Measurements from ENCODE around the gene CD3E.

CD3E gene

DNA sequence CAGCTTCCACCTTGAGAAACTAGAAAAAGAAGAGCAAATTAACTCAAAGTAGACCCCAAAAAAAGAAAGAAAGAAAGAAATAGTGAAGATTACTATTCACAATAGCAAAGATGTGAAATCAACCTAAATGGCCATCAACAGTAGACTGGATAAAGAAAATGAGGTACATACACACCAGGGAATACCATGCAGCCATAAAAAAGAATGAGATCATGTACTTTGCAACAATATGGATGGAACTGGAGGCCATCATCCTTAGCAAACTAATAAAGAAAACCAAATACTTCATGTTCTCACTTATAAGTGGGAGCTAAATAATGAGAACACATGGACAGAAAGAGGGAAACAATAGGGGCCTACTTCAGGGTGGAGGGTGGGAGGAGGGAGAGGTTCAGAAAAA lies 24.2 kb downstream of the CD3E start:
- no peak for DNase-seq

- DNase-seq, result no peak
These were observed 30.2 kb downstream of the CD3E start for GRCh38 chr11:118334745-118335144.

DNA sequence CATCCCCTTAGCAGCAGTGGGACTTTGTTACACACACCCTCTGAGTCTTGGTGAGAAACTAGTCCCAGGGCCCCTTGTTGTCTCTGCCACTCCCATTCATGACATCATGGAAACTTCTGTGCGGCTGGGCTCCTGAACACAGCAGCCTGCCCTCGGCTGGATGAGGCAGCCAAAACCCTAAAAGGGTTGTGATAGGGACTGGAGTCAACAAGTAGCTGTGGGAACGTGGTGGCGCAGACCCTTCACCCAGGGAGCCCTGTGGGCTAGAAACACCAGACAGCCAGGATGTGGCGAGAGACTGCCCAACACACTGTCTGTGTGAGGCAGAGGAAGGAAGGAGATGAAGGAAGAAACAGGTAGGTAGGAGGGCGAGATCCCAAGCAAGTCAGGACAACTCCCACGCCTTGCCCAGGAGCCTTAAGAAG lies 34.1 kb downstream of the CD3E start:
- DNase-seq, result no peak

DNA sequence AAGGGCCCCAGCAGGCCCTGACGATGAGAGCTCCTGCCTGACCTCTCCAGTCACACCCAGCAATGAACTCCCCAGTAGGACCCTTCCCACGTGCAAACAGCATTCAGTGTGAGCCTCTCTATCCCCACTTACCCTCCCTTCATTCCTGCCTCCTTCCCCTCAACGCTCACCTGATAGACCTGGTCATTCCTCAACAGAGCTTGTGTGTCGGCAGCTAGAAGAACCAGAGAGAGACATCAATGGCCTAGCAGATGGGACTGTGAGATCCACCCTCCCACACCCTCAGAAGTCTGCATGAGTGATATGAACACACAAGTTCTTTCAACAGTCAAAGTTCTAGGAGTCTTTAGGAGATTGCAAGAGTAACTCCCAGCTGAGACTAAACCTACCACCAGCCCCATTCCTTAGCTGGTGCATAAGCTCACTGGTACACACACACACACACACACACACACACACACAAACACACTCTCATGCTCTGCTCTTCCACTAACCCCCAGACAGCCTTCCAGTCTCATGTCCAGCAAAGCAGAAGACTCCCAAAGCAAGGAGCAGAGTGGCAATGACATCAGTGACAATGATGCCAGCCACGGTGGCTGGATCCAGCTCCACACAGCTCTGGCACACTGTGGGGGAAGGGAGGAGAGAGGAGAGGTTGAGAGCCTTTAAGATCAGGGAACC lies 34.9 kb downstream of the CD3E start:
- no peak for DNase-seq

- no peak for DNase-seq
These were observed 35.9 kb downstream of the CD3E start for GRCh38 chr11:118340449-118340848.

GRCh38 chr11:118341261-118341660 lies 36.7 kb downstream of the CD3E start:
- no peak for DNase-seq

GRCh38 chr11:118341815-118342489 lies 37.4 kb downstream of the CD3E start:
- DNase-seq, result no peak

DNA sequence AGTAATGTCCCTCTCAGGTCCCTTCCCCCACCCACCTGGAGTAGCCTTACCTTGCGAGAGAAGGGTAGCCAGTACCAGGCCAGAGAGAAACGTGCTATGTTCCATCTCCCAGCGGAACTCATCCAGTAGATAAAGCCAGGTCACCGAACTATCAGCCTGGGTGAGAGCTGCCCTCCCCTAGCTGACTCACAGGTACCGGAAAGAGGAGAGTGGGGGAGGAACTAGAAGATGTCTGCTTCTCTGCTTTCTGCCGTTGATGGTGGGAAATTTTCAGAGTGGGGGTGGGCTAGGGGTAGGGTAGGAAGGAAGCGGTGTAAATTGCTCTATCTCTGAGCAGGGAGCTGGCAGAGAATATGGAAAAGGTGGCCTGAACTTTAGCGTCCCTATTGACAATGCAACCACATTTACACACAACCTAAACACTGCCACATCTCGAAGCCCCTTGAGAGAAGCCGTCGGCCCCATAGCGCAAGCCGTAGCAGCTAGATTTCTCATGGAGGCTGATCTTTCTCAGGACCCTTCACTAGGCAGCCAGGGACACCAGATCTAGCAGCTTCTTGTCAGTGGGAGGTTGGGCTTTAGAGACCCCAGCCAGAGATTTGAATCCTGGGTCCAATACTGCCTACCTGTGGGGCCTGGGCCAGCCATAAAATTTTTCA lies 38.1 kb downstream of the CD3E start, which contains the start of gene CD3D:
Gene CD3D, minus strand, starts transcription at position 203 of the 659 bp plus-strand sequence. Its CDS starts 98 bp downstream, at position 105.
- DNase-seq, result no peak

- DNase-seq, result no peak
These were observed 38.7 kb downstream of the CD3E start for GRCh38 chr11:118343248-118343647.

DNA sequence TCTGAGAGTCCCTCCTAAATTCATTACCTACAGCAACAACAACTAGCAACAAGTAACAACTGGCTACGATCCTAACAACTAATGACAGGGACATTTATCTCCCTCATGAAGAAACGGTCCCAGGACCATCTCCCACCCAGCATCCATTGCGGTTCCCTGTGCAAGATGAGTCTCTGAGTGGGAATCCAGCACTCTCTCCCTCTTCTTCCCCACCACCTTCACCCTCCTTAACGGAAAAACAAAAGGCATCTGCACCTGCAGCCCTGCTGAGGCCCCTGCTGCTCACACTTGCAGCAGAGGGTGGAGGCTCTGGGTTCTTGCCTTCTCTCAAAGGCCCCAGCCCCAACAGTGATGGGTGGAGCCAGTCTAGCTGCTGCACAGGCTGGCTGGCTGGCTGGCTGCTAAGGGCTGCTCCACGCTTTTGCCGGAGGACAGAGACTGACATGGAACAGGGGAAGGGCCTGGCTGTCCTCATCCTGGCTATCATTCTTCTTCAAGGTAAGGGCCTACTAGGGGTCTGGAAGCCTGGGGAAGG lies 39.5 kb downstream of the CD3E start, which contains the start of gene CD3G:
Gene CD3G, plus strand, starts transcription at position 364 of the 535 bp plus-strand sequence. Its CDS starts 80 bp downstream, at position 444.
- no peak for DNase-seq

DNA sequence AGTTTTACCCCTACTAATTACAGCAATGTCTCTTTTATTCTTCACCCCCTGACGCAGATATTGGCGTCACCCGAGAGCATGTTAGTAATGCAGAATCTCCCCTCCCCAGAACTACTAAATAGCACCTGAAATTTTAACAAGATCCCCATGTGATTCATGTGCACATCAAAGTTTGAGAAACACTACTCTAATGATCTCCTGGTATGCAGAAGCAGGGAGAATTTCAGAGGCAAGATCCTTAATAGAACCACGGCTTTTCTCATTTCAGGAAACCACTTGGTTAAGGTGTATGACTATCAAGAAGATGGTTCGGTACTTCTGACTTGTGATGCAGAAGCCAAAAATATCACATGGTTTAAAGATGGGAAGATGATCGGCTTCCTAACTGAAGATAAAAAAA lies 44.9 kb downstream of the CD3E start:
- no peak for DNase-seq

- DNase-seq, result no peak
These were observed 48.7 kb downstream of the CD3E start for GRCh38 chr11:118353084-118353710.

- DNase-seq, result no peak
These were observed 53.5 kb downstream of the CD3E start for GRCh38 chr11:118358071-118358470.

DNA sequence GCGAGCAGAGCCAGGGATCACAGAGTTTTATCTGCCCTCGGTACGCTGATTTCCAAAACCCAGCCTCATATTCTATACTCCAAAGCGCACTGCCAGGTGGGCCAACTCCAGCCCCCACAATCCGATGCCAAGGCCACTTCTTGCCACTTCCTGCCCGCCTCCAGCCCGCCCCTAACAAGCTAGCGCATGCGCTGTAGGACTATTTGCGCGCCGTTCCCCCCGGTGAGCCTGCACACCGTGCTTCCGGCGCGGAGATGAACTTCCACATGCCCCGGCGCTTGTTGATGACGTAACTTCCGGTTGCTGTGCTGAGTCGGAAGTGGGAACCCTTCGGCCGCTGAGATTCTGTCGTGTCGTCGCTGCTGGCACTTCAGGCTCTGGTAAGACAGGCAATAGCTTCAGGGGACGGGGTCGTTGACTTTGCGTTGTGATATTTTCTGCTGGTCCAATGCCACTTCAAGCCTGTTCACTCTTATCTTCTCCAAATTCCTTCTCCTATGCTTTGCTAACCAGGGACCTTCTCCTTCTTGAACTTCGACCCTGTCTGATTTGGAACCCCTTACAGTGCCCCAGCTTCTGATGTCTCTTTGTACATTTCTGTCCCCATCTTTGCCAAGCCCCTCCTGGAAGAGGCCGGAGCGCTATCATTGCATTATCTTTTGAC lies 54.9 kb downstream of the CD3E start, which contains the start of gene UBE4A:
Gene UBE4A, plus strand, starts transcription at position 306 of the 664 bp plus-strand sequence. CDS start 5,481 bp downstream, outside the sequence.
- peak; percentile 88 for DNase-seq

DNA sequence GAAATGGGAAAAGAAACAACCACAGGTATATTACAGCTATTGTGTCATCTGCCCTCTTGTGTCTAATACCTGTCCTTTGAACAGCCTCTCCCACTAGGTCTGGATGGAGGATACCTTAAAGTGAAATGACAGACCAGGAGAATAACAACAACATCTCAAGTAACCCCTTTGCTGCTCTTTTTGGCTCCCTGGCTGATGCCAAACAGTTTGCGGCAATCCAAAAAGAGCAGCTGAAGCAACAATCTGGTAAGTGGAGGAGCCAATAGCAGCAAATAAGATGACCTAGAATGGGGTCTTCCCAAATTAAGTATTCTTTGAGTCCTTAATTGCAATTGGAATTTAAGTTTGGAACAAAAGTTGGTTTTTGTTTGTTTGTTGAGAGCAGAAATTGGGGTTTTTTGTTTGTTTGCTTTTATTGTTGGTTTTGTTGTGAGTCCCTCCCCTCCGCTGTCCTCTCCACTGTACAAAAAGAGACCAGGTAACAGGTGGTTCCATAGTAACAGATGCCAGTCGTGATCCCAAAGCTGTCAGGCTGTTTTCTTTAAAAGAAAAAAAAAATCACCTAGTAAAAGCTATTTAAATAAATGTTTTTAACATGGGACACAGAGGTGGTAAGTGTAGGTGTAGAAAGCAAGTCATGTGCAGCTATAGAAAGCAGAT lies 60.6 kb downstream of the CD3E start:
- DNase-seq, result no peak

All from NCI-H1048 (cell line).